Keratinocyte (primary cell): ENCODE results near the gene RFFL. TPM values are rescaled to one million over a fixed set of nuclear protein-coding genes. Genes with fewer than 3 reads are reported as not detected.

Experiments
- DNase-seq: peaks from one replicate; pipeline ENCODE4 v3.0.0-alpha.2; 2011; ENCODE audit warnings: low read depth, missing footprints, low spot score
- FAIRE-seq: peaks from 2 replicates; lab custom pipeline; 2011; peaks lifted over from hg19 to GRCh38; lab: Jason Lieb, UNC
- H2AFZ ChIP-seq: 2 replicates; pipeline ENCODE4 v1.6.0; 2012; ENCODE audit warnings: low read length, control low read depth, inconsistent platforms; ENCODE audit not compliant: control insufficient read depth
- H3K27ac ChIP-seq: 2 replicates; pipeline ENCODE4 v1.5.1; 2011; ENCODE audit warnings: low read length; ENCODE audit not compliant: control insufficient read depth, insufficient read depth
- H3K27me3 ChIP-seq: 3 replicates; pipeline ENCODE4 v1.6.0; 2011; ENCODE audit warnings: low read length; ENCODE audit not compliant: control insufficient read depth, insufficient read depth; ENCODE audit errors: extremely low read depth
- H3K36me3 ChIP-seq, 2 experiments: 2 replicates in 1 of 2; 3 replicates in 1 of 2; pipeline ENCODE4 v1.5.1; 2011; ENCODE audit warnings: low read length in 2 of 2, mild to moderate bottlenecking in 1 of 2; ENCODE audit not compliant: control insufficient read depth in 2 of 2, insufficient read depth in 2 of 2; ENCODE audit errors: extremely low read depth in 1 of 2
- H3K4me1 ChIP-seq: 3 replicates; pipeline ENCODE4 v1.5.1; 2011; ENCODE audit warnings: low read length; ENCODE audit not compliant: control insufficient read depth, insufficient read depth; ENCODE audit errors: extremely low read depth
- H3K4me2 ChIP-seq: 3 replicates; pipeline ENCODE4 v1.6.0; 2011; ENCODE audit warnings: low read depth, low read length; ENCODE audit not compliant: control insufficient read depth, insufficient read depth; ENCODE audit errors: extremely low read depth
- H3K4me3 ChIP-seq, 3 experiments: fragments of 200-600 bp in 1 of 3; sonication (generic) in 1 of 3; 2 replicates in 2 of 3; 3 replicates in 1 of 3; pipeline ENCODE4 v1.5.1; 2011 to 2016; ENCODE audit warnings: low read length in 3 of 3, mild to moderate bottlenecking in 3 of 3, control low read depth in 2 of 3, inconsistent platforms in 1 of 3, low read depth in 1 of 3, mixed read lengths in 1 of 3, mixed run types in 1 of 3, moderate library complexity in 1 of 3; ENCODE audit not compliant: control insufficient read depth in 2 of 3, insufficient read depth in 2 of 3; ENCODE audit errors: extremely low read depth in 1 of 3
- H3K79me2 ChIP-seq: 2 replicates; pipeline ENCODE4 v1.6.0; 2012; ENCODE audit warnings: low read length; ENCODE audit not compliant: control insufficient read depth, insufficient read depth
- H3K9ac ChIP-seq: 3 replicates; pipeline ENCODE4 v1.6.0; 2011; ENCODE audit warnings: low read length; ENCODE audit not compliant: control insufficient read depth, insufficient read depth; ENCODE audit errors: extremely low read depth
- H3K9me1 ChIP-seq: 3 replicates; pipeline ENCODE4 v1.6.0; 2011; ENCODE audit warnings: low read length; ENCODE audit not compliant: control insufficient read depth, insufficient read depth; ENCODE audit errors: extremely low read depth
- H3K9me3 ChIP-seq: 2 replicates; pipeline ENCODE4 v1.5.1; 2012; ENCODE audit warnings: low read depth, low read length; ENCODE audit not compliant: control insufficient read depth
- H4K20me1 ChIP-seq: 3 replicates; pipeline ENCODE4 v1.6.0; 2011; ENCODE audit warnings: low read length; ENCODE audit not compliant: control insufficient read depth, insufficient read depth; ENCODE audit errors: extremely low read depth
- EZH2 ChIP-seq: IDR thresholded peaks from one replicate; pipeline ENCODE4 v1.6.1; 2012; ENCODE audit warnings: inconsistent platforms, mild to moderate bottlenecking, low read length, moderate library complexity
- dilution Hi-C: fragments of 300-500 bp; cut with MboI; formaldehyde crosslinking; loops from one replicate; pipeline ENCODE4 v1.7.0; 2020; ENCODE audit warnings: low sequenced_read_pairs; ENCODE audit not compliant: extremely low pct_ligation_motif_present
- polyA plus RNA-seq, 5 experiments: library from polyadenylated mRNA; depleted of rRNA in 3 of 5; stranded (reverse) in 3 of 5; stranded (forward) in 1 of 5; unstranded in 1 of 5; fragments of >200 nt; gene quantifications; 1 replicate in 1 of 5; 2 replicates in 3 of 5; 3 replicates in 1 of 5; pipeline versions ENCODE4 v1.2.1 to v1.2.3, GENCODE V29; 2011 to 2012; ENCODE audit warnings: missing spikeins in 2 of 5, low read depth in 1 of 5, low replicate concordance in 1 of 5
- TF ChIP-seq, protein P1 (sequence below), 3 experiments: IDR thresholded peaks in 1 of 3; conservative IDR thresholded peaks in 1 of 3; optimal IDR thresholded peaks in 1 of 3; 2 replicates in 2 of 3; 3 replicates in 1 of 3; pipeline versions ENCODE3 to v1.5.1; 2011; ENCODE audit warnings: low read length in 3 of 3, mild to moderate bottlenecking in 3 of 3, moderate library complexity in 2 of 3, control low read depth in 1 of 3, inconsistent platforms in 1 of 3; ENCODE audit not compliant: insufficient read depth in 2 of 3; ENCODE audit errors: extremely low read depth in 1 of 3

RFFL gene
- polyA plus RNA-seq, 1 donor (not counting 4 experiments of a cell fraction or from before 2014, with no cell fraction given), result 13.5 TPM

DNA sequence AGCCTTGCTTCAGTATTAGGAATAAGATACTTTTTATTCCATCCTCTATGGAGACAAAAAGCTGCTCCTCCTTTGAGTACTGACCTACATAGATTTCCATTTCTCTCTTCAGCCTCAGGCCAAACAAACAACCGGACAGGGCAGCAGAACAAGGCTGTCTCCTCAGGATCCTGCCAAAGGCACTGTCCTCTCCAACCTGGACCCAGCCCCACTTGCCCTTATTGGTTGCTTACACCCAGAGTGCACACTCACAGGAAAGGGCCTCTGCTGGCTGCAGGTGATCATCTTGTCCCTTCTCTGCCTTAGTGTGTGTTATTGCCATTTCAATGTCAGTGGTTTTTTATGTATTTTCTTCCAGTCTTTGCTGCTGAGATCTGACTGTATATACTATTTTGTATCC, 56.5 kb downstream of the RFFL start:
- H3K27me3 ChIP-seq, result no peaks in the 10 kb centered on the region
- H3K27ac ChIP-seq, result no peak overlapping the region
- DNase-seq (no peak), FAIRE-seq (no peak)
- H3K9me1 ChIP-seq, result no peaks in the 10 kb centered on the region
- peaks cover 9 to 16% of the 10 kb centered on the region in 2 experiments for H3K36me3 ChIP-seq
- H3K4me1 ChIP-seq, result no peaks in the 10 kb centered on the region
- dilution Hi-C loops, result no loop called here
- H2AFZ ChIP-seq, result no peak overlapping the region
- H3K4me2 ChIP-seq, result no peak overlapping the region
- no peaks in the 10 kb centered on the region for H4K20me1 ChIP-seq
- TF ChIP-seq, protein P1, sequence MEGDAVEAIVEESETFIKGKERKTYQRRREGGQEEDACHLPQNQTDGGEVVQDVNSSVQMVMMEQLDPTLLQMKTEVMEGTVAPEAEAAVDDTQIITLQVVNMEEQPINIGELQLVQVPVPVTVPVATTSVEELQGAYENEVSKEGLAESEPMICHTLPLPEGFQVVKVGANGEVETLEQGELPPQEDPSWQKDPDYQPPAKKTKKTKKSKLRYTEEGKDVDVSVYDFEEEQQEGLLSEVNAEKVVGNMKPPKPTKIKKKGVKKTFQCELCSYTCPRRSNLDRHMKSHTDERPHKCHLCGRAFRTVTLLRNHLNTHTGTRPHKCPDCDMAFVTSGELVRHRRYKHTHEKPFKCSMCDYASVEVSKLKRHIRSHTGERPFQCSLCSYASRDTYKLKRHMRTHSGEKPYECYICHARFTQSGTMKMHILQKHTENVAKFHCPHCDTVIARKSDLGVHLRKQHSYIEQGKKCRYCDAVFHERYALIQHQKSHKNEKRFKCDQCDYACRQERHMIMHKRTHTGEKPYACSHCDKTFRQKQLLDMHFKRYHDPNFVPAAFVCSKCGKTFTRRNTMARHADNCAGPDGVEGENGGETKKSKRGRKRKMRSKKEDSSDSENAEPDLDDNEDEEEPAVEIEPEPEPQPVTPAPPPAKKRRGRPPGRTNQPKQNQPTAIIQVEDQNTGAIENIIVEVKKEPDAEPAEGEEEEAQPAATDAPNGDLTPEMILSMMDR (optimal IDR thresholded peaks at IDR 0.05 in 1 of 3, IDR thresholded peaks at IDR 0.05 in 1 of 3, conservative IDR thresholded peaks at IDR 0.05 in 1 of 3; ENCODE audit: extremely low read depth in 1 of 3, insufficient read depth in 2 of 3, low read length in 3 of 3), result no peak
- no peak for TF ChIP-seq EZH2
- no peak overlapping the region for H3K9ac ChIP-seq
- no peaks in the 10 kb centered on the region for H3K79me2 ChIP-seq
- no peak overlapping the region for H3K4me3 ChIP-seq
- no peaks in the 10 kb centered on the region for H3K9me3 ChIP-seq

DNA sequence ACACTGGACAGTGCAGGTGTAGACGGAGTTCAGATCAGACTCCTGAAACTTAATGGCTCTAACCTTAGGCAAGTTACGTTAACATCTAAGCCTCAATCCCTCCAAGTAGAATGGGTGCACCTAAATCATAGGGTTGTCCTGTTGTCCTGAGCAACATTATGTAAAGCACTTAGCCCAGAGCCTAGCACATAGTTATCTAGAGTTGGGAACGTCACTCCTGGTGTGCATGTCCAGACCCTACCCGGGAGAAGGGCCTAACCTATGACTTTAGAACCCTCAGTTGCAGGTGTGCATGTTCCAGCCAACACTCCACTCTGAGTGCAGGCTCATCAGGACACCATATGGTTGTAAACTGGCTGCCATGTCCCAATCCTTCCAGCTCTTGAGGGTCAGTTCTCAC, 57.2 kb downstream of the RFFL start:
- dilution Hi-C loops, result no loop called here
- Histone ChIP-seq H3K79me2 (no peaks in the 10 kb centered on the region), H3K36me3 (peaks cover 5 to 13% of the 10 kb centered on the region in 2 experiments), H3K27me3 (no peaks in the 10 kb centered on the region), H3K9me3 (no peaks in the 10 kb centered on the region), H3K9me1 (no peaks in the 10 kb centered on the region), H3K4me2 (no peak overlapping the region), H3K4me1 (no peaks in the 10 kb centered on the region), H3K4me3 (no peak overlapping the region), H2AFZ (no peak overlapping the region), H3K27ac (no peak overlapping the region), H4K20me1 (no peaks in the 10 kb centered on the region), H3K9ac (no peak overlapping the region)
- FAIRE-seq (no peak), DNase-seq (no peak)
- no peak for TF ChIP-seq EZH2
- TF ChIP-seq, protein P1 (optimal IDR thresholded peaks at IDR 0.05 in 1 of 3, IDR thresholded peaks at IDR 0.05 in 1 of 3, conservative IDR thresholded peaks at IDR 0.05 in 1 of 3; ENCODE audit: extremely low read depth in 1 of 3, insufficient read depth in 2 of 3, low read length in 3 of 3), result no peak
